GM18505 (cell line): ENCODE measurements around the gene COL4A1.

ENCODE experiments used
- ATAC-seq: cut with Tn5 transposase; IDR thresholded peaks from one replicate; pipeline ENCODE4 v1.9.1; 2021; ENCODE audit not compliant: unreplicated experiment
- POLR2A ChIP-seq: IDR thresholded peaks from 4 replicates; pipeline ENCODE4 v1.6.1; 2011; ENCODE audit warnings: borderline replicate concordance; ENCODE audit not compliant: insufficient read depth, insufficient read length; ENCODE audit errors: extremely low read depth

COL4A1 gene

GRCh38 chr13:110157718-110158117 lies 149.2 kb downstream of the COL4A1 start:
- no peak for ATAC-seq
- no peak for TF ChIP-seq POLR2A

DNA sequence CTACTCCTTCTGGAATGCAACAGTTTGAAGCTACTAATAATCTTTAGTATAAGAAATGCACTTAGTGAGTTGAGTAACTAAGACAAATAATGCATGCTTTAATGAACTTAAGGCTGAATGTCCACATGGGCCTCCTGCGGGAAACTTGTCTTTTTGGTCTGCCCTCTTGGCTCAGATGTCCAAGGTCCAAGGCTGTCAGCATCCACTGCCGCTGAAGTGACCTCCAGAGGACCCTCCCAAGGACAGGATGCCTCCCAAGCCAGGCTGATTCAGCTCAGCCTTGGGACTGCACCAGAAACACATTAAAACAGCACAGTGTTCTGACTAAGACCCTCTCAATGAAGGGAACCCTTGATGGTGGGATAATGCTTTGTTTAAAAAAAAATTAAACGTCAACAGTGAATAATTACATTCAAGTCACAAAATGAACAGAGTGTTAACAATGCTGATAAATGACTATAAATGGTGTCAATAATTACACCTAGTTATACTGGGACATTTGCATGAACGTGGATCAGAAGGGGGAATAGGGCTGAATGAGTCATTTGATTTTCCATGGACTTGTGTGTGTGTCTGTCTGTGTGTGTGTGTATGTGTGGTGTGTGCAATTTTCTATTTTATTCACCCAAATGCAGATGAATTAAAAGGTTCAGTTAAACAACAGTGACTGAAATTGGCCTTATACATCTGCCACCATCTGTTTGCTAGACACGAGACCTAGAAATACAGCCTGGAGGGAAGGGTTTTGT lies 150.5 kb downstream of the COL4A1 start:
- no peak for TF ChIP-seq POLR2A
- no peak for ATAC-seq

DNA sequence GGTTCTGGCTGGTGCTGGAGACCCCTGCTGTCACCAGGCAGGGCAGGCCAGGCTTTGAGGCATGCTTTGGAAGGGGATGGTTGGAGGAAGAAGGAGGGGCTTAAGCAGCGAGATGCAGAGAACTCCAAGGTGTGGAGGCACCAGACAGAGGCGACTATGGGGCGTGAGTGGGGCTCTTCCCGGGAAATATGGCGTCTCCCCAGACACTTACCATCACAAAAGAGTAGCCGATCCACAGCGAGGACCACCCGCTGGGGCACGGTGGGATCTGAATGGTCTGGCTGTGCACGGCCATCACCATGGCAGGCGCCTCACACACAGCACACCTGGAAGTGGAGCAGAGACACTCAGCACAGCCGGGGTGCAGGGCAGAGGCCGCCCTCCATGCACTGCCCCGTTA lies 151.9 kb downstream of the COL4A1 start:
- TF ChIP-seq POLR2A: no peak
- ATAC-seq: no peak

- no peak for TF ChIP-seq POLR2A
- no peak for ATAC-seq
Observed at GRCh38 chr13:110154410-110154933, 152.5 kb downstream of the COL4A1 start.

DNA sequence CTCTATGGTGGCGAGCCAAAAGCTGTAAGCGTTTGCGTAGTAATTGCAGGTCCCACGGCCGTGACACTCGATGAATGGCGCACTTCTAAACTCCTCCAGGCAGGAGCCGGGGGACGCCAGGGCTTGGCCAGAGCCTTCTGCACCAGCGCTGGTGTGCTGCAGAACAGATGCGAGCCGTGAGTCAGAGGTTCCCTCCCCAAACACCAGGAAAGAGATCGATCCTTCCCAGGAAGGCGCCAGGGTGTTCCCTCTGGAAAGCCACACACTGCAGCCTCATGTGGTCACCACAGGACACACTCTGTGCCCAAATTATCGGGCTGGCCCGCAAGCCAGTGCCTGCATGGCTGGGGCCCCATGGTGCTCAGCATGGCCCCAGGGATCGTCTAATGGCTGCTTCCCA lies 154.6 kb downstream of the COL4A1 start:
- no peak for TF ChIP-seq POLR2A
- no peak for ATAC-seq

DNA sequence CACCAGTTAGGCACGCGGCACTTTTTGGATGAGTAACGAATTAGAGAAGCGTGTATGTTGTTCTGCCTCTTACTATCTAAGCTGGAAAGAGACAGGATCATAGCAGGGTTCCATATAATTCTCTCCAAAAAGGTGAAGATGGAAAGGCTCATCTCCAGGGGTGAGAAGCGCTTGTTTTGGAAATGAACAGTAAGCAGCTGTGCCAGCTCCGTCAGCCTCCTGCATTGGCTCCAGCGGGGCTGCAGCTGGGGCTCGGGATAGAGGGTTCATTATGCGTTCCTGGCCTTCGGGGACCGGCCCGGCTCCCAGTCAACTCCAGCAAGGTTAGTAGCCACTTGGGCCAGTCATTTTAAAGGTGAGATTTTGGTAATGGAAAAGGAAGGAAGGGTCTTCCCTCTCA lies 155.5 kb downstream of the COL4A1 start:
- no peak for ATAC-seq
- TF ChIP-seq POLR2A: no peak

DNA sequence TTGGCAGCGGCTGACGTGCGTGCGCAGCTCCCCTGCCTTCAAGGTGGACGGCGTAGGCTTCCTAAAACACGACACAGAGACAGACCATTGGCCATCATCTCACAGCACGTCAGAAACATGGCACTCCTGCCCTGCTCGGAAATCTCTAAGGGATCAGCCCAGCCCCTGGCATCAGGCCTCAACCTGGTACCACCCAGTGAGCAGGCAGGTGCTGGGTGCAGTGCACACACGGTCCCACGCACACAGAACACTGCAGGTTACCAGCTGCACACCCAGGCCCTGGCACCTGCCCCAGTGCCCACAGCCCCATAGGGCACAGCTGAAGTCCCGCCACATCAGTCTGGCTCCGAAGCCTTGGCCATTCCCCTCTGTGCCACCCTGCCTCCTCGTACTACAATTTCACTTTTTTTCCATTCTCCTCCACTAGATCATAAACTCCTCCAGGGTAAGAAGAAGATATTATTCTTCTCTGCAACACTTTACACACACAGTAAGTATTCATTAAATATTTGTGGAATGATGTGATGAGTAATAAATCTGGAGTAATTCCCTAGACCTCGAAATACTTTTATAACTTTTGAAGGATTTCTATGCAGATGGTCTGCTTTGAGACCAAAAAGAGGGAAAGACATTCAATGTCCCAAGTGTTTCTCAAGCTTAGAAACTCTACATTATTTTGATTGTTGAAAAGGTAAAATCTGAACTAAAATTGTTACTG lies 156.4 kb downstream of the COL4A1 start:
- ATAC-seq: no peak
- no peak for TF ChIP-seq POLR2A

DNA sequence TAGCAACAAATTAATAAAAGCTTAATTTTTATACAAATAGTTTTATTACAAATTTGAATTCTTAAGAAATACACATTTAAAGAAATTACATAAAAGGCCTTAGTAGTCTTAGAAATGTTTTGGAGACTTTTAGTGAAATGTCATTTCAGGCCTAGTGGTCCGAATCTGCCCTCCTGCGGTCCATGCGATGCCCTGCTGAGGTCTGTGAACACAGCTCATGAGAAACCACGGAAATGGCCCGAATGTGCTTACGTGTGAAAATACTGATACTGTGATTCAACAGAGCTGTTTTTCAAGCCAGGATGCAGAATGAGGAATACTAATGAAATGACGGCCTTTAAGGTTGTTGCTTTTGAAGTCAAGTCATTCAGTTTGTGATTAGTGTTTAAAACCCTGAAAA lies 157.9 kb downstream of the COL4A1 start:
- TF ChIP-seq POLR2A: no peak
- no peak for ATAC-seq

GRCh38 chr13:110140099-110140498 lies 166.9 kb downstream of the COL4A1 start:
- no peak for TF ChIP-seq POLR2A
- ATAC-seq: no peak

GRCh38 chr13:110138700-110139036 lies 168.3 kb downstream of the COL4A1 start:
- ATAC-seq: no peak
- TF ChIP-seq POLR2A: no peak

- ATAC-seq: peak; percentile 66
- no peak for TF ChIP-seq POLR2A
Observed at GRCh38 chr13:110138010-110138699, 168.8 kb downstream of the COL4A1 start.

DNA sequence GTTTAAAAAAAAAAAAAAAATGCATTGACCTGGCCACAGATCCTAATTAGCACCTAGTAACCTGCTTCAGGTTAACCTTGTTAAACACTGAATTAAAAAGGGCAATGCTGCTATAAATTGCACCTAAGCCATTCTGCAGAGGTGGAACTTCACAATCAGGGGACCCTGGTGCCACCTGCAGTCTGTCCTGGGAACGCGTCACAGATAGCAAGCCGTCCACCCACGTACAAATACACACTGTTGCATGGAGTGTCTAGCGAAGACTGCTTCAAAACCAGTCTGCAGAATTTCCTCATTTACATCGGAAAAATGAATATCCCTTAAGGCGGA lies 169.3 kb downstream of the COL4A1 start:
- ATAC-seq: peak; percentile 75
- TF ChIP-seq POLR2A: no peak

DNA sequence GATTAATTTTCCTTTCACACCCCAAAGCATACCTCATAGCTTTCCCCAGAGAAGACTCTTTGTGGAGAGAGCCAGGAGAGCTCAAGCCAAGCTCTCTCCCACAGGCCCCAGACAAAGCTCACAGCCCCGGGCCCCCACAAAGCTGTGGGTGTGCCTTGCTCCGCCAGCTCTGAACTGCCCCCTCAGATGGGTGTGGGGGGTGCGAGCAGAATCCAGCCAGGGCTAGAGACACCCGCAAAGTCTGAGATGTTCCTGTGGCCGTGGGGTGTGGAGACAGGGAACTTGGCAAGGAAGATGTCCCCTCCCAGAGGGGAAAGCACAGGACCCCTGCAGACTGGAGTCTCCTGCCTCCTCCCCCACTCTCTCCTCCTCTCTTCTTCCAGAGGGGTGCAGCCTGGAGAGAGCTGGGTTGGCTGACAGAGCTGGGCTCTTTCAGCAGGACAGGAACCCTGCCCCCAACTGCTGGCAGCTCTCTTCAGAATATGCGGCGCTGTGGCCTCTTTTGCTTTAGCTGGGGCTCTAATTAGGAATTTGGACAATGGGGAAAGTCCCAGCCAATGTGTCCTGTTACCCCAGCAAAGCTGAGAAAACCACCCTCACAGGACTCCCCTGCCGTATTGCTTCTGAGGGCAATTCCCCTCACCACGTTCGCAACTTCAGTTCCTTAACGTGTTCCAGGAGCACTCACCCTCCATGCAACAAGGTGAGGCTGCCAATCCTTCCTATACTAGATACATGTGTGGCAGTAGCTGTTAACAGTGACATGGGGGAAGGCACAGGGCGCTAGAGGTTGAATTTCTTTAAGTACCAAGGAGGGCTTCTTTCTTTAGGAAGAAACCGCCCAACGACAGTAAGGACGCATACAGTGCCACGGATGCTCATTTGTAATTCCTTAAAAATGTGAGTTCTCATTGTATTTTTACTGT lies 170.0 kb downstream of the COL4A1 start:
- no peak for TF ChIP-seq POLR2A
- ATAC-seq: no peak
